HG03135 (cell line): ENCODE measurements around the gene USP2.

Experiments used
- ATAC-seq: cut with Tn5 transposase; IDR thresholded peaks from one replicate; pipeline ENCODE4 v1.9.1; 2021; ENCODE audit warnings: mild to moderate bottlenecking, moderate library complexity; ENCODE audit not compliant: unreplicated experiment

Gene USP2

DNA sequence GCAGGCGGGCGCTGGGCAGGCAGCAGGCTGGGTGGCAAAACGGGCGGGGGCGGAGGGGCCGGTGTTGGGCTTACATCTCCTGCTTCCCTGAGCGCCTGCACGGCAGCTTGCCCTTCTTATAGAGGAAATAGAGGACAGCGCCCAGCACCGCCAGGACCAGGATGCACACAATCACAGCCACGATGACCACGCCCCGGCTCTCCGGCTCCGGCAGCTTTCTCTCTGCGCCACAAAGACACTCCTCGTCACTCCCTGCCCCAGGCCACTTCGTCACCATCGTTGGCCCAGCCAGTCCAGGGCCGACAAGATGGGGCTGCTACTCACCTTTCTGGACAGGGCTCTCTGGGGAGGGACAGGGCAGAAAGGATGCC lies 70.8 kb downstream of the USP2 start:
- ATAC-seq = no peak

DNA sequence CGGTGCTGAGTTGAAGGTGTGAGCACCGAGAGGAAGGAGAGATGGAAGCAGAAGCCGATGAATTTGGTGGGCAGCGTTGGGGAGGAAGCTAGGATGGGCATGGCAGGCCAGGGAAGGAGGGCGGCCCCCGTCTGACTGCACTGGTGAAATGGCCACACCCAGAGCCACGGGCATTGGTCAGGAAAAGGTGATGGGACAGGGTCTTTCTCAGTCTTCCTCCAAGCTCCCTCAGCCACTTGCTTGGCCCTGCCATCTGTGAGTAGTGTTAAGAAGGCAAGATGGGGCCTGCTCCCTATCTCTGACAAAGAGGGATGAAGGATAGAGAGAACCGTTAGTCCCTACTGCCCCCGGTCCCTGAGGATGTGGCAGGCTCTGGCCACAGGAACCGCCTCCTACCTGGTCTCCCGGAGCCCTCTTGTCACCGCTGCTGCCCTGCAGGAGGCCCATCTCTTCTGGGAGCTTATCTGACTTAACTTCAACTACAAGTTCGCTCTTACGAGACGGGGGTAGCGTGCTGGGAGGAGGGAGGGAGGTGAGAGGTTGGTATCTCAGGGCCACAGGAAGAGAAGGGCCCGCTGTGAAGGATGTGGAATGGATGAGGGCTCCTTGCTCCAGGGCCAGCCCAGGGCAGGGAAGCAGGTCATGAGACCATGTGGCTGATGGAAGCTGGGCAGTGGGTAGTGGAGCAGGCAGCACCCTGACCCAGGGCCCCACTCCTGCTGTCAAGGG lies 71.4 kb downstream of the USP2 start:
- no peak for ATAC-seq

DNA sequence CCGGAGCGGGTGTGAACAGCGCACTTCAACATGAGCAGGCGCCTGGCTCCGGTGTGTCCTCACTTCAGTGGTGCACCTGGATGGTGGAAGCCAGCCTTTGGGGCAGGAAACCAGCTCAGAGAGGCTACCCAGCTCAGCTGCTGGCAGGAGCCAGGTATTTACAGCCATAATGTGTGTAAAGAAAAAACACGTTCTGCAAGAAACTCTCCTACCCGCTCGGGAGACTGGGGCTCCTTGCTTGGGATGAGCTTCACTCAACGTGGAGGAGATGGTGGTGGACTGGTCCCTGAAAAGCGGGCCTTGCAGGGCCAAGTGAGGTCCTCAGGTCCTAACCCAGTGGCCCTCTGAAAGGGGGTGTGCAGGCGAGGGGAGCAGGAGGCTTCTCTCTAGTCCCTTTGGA lies 72.1 kb downstream of the USP2 start:
- no peak for ATAC-seq

DNA sequence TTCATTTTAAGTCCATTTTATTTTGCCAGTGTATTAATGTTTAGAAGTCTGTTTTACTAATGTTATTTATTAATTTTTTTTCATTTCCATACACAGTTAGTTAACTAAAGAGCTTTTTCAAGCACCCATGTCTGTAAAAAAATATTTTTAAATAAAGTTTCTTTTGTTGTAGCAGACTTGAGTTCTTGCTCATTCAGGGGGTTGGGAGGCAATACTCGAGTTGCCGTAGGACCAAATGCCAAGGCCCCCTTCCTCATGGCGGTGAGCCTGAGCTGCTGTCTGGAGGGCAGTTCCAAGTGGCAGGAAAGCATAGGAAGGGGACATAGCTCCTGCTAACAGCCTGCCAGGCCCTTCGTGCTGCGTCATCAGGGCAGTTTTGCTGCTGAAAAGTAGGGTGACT lies 73.5 kb downstream of the USP2 start:
- no peak for ATAC-seq

DNA sequence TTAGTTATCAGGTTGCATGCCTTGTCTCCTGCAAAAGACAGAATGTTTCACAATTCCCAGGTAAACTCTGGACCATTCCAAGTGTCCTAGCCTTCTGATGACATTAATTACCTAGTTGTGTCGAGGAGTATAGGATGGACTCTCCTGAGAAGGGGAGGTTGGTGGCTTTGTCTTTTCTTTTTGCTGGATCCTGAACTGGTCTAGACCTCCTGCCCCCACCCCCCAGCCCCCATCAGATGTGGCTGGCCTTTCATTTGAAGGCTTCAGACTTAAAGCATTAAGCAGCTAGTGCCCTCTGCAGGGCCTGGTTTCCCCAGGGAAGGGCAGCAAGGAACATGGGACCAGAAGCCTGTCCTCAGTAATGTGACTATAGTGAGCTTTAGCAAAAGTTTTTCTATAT lies 74.3 kb downstream of the USP2 start:
- no peak for ATAC-seq

GRCh38 chr11:119306373-119306890 lies 75.1 kb downstream of the USP2 start:
- no peak for ATAC-seq

- no peak for ATAC-seq
Measured at GRCh38 chr11:119305556-119306372, 75.7 kb downstream of the USP2 start.
